Endometrium (tissue), 2 donors: Measurements from ENCODE around the gene DPYSL5.

Experiments used
- FAIRE-seq: peaks from 2 replicates; lab custom pipeline; 2012; peaks lifted over from hg19 to GRCh38; lab: Jason Lieb, UNC
- donor health status: control.
- donor health status: control.

Gene DPYSL5

DNA sequence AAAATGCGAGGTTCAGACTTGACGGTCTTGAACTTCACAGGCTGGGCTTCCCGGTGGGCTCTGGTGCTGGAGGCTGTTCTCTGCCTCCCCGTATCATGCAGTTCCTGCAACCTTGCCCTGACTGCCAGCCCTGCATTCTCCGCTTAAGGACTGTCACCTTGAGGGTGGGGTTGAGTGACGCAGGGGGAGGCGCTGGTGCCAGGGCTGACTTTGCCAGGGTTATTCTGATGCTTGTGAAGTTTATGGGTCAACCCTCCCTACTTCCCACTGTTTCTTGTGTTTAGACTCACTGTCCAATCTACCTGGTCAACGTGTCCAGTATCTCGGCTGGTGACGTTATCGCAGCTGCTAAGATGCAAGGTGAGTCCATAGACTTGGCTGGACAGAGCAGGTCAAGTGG is 85.0 kb downstream of the DPYSL5 start:
- no peak for FAIRE-seq

DNA sequence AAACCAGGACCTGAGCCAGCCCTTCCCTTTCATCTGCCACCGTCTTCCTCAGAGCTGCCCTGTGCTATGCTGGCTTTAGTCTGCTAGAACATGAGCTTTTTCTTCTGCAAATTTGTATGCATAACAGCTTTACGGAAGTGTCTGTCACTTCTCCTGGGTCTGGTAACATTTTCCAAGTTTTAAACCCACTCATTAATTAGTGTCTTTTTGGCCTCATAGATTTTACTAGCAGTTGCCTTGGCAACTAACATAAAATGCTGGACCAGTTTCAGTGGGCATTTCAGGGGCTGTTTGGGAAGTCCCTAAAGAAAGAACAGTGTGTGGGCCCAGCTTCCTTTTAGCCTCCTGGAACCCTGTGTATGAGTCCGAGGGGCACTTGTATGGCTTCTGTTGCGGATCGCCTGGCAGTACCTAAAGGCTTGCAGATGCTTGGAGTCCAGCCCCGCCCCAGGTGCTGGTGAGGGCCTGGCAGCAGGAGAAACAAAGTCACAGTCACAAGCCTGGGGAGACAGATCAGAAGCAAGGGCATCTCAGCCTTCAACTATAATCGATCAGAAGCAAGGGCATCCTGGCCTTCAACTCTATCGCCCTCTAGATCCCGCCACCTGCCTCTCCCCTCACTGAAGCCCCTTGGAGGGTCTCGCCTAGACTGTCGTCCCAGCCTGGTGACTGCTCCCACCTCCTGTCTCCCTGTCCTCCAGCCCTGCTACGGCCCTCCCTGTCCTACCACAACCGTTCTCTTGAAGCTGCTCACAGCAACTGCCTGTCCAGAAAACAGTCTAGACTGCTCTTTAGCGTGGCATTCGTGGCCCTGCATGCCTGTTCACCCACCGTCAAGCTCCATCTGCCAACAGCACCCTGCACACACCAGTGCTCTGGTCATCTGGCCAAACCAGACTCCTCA is 85.8 kb downstream of the DPYSL5 start:
- FAIRE-seq, result no peak

DNA sequence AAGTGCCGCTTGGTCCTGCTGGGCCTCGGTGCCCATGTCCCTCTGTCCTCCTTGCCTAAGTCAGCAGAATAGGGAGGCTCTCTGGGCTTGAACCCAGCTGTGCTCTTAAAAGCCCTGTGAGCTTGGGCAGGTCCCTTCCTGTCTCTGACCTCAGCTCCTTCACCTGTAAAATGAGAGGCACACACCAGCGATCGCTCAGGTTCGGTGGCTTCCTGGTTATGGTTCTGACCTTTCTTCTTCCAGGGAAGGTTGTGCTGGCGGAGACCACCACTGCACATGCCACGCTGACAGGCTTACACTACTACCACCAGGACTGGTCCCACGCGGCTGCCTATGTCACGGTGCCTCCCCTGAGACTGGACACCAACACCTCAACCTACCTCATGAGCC is 86.4 kb downstream of the DPYSL5 start:
- no peak for FAIRE-seq

DNA sequence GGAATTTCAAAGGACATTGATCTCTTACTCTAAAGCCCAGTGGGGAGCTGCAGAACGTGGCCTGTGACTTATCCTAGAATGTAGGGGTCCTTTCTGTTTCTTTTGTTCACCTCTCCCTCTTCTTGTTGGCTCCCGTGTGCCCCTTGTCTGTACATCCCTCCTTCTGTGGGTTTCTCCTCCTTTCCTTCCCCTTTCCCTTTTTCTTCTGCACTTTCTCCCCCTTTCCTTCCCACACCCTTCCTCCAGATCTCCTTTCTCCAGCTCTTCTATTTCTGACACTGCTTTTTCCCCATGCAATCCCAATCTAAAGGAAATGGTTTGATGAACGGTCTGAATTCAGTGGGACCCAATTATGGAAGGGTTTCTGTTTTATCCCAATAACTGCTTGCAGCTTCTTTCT is 87.1 kb downstream of the DPYSL5 start:
- FAIRE-seq, result no peak

DNA sequence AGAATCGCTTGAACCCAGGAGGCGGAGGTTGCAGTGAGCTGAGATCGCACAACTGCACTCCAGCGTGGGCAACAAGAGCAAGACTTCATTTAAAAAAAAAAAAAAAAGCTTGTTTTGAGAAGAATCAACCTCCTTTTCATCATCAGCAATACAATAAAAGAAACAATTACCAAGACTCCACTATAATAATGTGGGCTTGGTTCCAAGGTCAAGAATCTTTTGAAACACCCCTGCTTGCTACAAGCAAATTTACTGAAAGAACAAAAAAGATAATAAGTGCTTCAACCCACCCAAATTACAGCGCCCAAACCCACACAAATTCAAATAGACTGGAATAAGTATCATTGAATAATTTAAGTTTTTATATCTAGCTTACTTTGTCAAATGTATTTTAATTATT is 88.9 kb downstream of the DPYSL5 start:
- FAIRE-seq, result no peak

DNA sequence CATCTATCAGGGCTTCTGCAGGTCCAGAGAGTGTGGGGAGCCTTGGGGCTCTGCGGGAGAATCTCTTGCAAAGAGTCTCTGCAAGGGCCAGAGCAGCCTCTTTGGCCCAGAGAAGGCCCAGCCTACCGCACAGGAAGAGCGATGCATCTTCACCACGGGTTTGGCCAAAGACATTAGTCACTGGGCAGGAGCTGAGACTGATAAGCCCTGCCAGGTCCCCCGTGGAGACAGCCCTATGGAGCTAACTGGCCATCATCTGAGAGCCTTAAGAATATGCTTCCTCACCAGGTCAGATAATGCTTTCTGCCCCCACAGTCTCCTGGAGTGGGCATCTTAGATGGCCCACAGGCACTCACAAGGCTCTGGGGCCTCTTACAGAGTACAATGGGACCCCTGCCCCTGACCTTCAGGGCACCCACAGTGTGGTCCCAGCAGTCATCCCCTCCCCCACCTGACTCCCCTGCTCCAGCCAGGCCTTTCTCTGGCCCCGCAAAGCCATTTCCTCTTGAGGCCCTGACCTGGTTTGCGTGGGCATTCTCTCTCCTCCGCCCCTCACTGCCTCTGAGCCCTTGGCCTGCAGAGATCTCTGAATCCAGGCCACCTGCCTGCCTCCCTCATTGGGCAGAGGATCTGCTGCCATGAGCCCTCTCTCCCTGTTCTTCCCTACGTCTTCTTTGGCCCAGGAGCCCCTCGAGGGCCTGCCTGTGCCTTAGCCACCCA is 90.6 kb downstream of the DPYSL5 start:
- FAIRE-seq, result no peak

DNA sequence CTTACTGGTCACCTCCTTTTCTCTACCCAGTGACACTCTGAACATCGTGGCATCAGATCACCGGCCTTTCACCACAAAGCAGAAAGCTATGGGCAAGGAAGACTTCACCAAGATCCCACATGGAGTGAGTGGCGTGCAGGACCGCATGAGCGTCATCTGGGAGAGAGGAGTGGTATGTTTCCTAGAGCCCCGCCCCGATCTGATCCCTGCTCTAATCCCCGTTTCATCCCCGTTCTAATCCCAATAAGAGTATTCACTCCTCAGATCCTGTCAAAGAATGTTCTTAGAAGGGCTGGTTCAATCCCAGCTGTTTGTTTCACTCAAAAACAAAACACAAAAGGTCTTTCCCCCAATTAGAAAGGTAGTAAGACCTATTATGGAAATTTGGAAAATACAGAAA is 92.1 kb downstream of the DPYSL5 start:
- no peak for FAIRE-seq

DNA sequence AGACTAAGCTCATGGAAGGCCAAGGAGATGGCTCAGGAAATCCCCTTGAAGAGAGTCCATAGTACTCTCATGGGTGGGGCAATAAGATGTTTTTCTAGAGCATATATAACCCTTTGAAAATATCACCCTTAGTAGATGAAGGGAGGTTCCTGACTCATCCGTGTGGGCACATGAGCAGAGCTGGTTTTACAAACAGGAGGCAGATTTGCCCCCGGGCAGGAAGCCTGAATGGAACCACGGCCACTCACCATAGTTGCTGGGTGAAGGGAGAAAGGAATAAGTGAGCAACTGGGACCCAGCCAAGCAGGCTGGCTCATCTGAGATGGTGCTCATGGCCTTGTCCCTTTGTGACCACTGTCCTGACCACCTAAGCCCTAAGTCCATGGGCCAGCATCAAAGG is 93.6 kb downstream of the DPYSL5 start:
- no peak for FAIRE-seq

DNA sequence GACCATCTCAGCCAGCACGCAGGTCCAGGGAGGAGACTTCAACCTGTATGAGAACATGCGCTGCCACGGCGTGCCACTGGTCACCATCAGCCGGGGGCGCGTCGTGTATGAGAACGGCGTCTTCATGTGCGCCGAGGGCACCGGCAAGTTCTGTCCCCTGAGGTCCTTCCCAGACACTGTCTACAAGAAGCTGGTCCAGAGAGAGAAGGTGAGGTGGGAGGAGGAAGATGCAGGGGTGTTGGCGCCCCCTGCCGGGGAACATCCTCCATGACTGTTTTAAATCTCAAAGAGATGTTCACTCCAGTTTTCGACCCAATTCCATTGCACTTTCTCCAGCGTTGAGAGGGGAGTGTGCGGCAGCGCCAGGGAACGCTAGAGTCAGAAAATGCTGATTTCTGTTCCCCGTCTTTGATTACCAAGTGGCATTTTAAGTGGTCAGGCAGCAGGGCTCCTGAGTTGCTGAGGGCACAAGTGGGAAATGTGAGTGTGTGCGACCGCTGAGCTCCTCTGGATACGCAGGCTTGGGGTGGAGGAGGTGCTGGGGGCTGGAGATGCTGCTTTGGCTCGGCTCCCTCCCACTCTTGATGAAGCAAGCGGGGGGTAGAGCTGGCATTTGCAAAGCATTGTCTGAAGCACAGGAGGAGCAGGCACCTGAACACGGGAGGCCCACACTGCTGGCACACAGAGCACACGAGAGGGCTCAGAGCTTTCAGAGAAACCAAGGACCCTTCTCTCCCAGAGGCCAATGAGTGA is 94.8 kb downstream of the DPYSL5 start:
- no peak for FAIRE-seq

DNA sequence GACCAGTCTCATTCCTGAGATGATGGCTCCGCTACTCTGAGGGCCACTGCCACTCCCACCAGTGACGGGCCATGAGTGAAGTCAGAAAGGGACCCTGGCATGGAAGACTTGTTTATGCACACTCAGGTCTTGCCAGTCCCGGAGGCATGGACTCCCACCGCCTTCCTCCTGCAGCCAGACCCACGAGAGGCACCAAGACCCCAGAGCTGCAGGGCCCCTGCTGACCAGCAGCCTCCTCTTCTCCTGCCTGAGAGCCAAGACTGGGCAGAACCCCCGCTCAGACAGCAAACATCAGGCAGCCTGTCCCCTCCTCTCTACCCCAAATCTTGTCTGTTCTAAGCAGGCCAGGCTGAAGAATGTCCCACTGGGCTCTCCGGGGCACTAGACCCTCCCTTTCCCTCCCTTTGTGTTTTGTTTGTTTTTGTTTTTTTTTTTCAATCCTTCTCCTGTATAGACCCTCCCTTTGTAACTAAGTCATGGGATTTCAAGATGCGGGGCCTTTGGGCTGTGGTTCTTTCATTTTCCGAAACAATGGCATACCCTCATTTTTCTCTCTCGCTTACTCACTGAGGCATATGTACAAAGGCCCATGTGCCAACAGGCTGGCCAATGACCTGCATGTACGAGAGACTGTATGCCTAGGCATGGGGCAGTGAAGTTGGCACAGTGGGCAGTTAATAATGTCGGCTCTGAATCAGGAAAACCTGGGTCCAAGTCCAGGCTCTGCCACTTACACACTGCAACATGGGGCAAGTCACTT is 98.2 kb downstream of the DPYSL5 start:
- no peak for FAIRE-seq

DNA sequence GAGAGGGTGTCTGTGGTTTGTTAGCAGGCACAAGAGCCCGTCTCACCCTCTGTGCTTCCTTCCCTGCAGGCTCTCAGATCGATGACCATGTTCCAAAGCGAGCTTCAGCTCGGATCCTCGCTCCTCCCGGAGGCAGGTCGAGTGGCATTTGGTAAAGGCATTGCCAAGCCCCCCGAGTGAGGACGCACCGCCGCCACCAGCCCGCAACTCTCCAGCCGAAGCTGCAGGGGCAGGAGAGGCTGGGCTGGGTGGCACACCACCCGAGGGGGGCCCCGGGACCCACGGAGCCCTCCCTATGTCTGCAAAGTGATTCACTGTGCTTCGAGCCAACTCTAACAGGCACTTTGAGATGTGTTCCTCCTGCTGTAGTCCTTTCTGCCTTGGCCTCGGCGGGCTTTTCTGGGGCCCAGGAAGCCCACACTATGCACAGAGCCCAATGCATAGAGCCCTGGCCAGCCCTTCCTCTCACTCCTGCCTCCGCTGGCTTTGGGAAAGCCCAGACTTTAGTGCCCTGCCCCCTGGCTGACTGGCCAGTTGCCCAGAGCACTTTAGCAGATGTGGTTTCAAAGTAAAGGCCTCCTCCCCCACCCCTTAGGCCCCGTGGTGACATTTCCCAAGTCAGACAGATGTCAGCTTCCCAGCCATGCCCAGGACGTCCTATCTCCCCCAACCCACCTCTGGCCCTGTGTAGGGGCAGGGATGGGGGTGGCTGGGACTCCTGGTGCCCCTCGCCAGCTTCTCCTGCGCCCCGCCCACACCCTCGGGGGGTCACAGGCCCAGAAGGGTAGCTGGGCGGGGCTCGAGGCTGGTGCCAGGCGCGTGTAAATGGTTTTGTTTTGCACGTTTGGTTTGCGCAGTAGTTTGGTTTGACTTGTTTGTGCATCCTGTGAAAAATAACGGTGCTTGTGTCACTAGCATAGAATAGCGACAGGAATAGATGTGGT is 99.2 kb downstream of the DPYSL5 start:
- no peak for FAIRE-seq

DNA sequence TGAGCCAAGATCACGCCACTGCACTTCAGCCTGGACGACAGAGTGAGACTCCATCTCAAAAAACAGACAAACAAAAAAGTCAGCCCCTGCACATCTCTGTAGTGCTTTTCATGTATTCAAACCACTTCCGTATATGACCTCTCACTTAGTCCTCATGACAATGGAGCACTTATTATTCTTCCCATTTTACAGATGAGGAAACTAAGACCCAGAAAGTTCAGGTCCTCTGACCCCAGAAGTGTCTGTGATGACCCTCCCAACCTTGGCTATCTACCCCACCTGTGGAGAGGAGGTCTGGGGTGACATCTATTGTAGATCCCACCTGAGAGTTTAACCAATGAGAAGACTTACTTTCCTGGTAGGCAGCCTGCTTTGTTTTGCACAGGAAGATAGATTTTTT is 100.9 kb downstream of the DPYSL5 start:
- FAIRE-seq, result no peak

DNA sequence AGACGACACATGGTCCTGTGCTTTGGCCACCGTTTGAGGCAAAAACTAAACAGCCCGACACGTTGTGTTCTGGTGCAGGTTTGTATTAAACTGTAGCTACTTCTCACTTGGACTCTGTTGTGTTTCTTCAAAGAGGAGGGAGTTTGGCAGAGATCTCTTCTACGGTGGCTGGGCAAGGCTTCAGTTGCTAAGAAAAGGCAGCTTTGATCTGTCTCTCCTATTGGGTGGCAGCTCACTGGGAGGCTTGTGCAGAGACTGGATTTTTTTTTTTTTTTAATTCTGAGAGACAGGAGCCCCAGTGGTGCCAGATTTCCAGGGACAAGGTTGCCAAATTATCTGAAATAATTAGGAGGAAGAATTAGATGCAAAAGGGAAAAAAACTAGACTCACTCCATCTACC is 102.3 kb downstream of the DPYSL5 start:
- FAIRE-seq, result no peak

DNA sequence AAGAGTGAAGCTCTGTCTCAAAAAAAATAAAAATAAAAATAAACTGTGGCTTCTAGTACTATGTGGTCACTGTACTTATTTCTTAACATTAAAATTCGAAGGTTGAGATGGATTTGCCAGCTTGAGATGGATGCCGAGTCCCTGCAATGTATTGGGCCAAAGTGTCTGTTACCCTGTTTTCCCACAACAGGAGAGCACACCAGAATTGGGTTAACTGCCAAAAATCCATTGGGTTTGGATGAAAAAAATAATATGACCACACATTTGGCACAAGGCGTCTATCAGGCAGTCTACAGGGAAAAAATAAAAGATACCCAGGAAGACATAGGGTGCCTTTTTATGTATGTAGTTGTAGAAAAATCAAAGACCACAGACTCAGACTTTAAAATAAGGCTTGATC is 103.3 kb downstream of the DPYSL5 start:
- no peak for FAIRE-seq

DNA sequence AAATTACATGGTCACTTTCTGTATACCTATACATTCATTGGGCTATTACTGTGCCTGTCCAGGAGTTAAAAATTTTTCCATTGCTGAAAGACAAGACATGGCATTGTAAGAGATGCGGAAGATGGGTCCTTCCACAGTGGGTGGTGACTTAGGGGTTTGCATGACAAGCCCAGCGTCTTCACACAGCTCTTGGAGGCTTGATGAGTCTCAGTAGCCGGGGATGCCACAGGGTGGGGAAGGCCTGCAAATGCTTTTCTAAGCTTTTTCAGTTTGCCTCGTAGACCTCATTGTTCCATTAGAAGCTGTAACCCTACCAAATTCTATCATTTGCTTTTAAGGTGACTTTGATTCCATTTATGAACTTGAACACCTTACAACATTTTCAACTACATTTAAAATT is 104.4 kb downstream of the DPYSL5 start:
- FAIRE-seq, result no peak

DNA sequence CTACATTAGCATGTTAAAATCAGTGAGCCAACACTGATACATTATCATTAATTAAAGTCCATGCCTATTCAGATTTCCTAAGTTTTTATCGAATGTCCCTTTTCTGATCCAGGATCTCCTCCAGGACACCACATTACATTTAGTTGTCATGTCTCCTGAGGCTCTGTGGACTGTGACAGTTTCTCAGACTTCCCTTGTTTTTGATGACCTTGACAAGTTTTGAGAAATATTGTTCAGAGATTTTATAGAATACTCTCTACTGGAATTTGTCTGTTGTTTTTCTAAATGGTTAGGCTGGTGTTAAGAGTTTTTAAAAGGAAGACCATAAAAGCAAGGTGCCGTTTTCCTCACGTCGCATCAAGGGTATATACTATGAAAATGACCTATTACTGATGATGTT is 106.2 kb downstream of the DPYSL5 start:
- FAIRE-seq, result no peak

DNA sequence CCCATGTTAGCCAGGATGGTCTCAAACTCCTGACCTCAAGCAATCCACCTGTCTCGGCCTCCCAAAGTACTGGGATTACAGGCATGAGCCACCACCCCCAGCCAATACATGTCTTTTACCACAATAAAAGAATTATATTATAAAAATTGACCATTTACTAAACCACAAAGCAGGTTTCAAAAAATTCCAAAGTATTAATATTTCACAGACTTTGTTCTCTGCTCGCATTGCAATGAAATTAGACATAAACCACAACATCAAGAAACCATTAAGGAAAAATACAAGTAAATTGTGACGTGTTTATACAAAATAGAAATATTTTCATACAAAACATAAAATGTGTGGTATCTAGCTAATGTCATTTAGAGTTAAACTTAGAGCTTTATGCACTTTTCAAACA is 109.1 kb downstream of the DPYSL5 start:
- no peak for FAIRE-seq

DNA sequence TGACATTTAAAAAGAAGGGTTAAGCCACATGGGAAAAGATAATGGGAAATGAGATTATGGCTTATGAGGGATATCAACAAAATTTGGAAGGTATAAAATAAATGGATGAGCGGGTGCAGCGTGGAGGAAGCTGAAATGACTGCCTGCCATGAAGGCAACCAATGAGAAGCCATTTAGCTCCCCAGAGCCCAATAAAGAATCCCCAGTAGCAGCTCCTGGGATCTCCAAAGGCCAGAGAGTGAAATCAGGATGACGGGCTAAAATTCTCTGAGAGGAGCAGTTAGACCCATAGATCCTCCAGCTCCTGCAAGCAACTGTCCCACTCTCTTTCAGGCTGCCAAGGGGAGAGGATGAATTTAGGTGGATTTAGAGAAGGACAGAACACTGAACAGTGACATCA is 109.6 kb downstream of the DPYSL5 start:
- FAIRE-seq, result no peak

DNA sequence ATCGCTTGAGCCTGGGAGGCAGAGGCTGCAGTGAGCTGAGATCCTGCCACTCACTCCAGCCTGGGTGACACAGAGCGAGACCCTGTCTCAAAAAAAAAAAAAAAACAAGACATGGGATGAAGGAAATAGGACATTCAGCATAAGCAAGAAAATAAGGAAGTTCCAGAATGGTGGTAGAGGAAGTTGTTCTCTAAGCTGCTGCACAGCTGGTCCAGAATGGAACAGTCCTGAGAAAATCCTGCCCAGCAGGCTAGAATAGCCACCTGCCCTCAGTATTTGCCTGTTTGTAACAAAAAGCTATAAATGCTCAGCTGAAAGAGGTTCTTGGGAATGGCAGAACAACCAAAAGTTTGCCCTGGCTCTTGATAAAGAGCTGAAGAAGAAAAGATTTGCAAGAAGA is 111.4 kb downstream of the DPYSL5 start:
- no peak for FAIRE-seq

DNA sequence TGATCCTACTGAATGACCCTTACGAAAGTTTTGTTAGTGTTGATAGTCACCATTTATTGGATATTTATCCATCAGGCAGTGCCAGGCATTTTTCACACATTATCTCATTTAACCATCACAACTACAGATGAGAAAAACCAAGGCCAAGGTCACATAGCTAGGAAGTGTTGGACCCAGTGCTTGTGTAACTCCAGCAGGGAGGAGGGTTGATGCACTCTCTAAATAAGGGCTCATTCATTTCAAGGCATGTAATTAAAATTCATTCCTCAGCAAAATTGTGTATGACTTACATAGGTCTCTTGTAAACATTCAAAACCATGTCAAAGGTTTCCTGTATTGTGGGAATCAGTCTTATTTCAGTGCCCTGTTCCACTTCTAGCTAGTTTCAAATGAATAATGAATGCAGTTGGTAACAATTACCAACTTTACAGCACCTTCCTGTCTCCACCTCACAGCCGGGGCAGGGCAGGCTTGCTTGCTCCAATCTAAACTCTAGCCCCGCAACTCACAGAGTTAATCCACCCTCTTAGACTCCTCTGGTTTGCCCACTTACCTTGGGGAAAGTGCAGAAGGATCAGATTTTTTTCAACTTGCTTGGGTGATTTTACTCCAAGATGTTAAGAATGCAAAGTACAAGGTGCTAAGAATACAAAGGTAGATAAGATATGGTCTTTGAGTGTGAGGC is 116.7 kb downstream of the DPYSL5 start:
- FAIRE-seq, result no peak
